OCI-LY3 (cell line): ENCODE measurements around the gene HDAC7.

Experiments used
- CTCF ChIP-seq: fragments of 200-600, 300-600 bp; sonication (generic); IDR thresholded peaks from 2 replicates; pipeline ENCODE4 v1.5.1; 2014; ENCODE audit warnings: antibody characterized with exemption, low read length, low read depth
- EZH2phosphoT487 ChIP-seq: fragments of 200-600 bp; shearing (Covaris generic); IDR thresholded peaks from 2 replicates; pipeline ENCODE4 v1.6.1; 2018; ENCODE audit warnings: antibody characterized with exemption, mixed run types, low read depth

GRCh38 chr12:47781479-47782371 lies 38.0 kb downstream of the HDAC7 start:
- no peak for TF ChIP-seq CTCF
- no peak for TF ChIP-seq EZH2phosphoT487
